AG08395 (cell line): Measurements from ENCODE around the gene CEP70.

ENCODE experiments used
- DNase-seq: peaks from one replicate; pipeline ENCODE4 v3.0.0; 2012; ENCODE audit warnings: mixed read lengths, low spot score

Gene CEP70

DNA sequence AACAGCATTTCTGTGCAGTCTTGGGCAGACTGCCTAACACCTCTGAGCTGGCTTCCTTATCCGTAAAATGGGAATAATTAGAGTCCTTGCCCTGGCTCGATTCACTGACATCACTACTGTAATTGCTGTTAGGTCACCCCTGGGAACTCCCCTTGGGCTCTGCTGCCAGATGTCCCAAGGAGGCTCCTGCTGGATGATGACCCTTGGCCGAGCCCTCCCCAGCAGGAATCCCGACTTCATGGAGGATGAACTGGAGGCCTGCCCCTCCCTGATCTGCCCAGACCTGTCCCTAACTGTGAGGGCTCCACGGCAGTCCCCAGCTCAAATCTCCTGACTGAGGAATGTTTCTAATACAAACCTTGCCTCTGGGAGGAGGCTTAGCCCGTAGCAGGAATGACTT lies 141.6 kb downstream of the CEP70 start:
- no peak for DNase-seq

DNA sequence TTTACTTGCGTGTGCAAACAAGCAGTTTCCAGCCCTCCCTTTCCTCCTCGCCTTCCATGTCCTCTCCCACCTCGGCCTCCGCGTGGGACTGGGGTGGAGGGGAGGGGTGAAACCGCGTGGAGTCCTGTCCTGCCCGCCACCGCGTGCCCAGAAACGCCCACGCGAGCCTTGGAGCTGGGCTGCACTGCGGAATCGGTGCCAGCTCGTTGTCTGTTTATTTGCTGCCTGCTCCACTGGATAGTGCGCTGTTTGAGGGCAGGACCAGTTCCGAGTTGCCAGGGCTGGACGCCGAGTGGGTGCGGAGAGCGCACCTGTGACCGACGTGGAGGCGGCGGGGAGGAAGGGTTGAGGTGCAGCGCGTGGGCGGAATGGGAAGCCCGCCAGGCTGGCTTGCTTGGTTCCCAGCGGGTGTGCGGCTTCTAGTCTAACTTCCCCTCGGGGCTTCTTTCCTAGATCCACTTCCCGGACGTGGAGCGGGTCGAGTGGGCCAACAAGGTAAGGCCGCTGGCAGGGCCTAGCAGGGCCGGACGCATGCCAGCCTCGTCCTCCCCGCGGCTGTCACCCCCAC lies 142.4 kb downstream of the CEP70 start:
- no peak for DNase-seq

DNA sequence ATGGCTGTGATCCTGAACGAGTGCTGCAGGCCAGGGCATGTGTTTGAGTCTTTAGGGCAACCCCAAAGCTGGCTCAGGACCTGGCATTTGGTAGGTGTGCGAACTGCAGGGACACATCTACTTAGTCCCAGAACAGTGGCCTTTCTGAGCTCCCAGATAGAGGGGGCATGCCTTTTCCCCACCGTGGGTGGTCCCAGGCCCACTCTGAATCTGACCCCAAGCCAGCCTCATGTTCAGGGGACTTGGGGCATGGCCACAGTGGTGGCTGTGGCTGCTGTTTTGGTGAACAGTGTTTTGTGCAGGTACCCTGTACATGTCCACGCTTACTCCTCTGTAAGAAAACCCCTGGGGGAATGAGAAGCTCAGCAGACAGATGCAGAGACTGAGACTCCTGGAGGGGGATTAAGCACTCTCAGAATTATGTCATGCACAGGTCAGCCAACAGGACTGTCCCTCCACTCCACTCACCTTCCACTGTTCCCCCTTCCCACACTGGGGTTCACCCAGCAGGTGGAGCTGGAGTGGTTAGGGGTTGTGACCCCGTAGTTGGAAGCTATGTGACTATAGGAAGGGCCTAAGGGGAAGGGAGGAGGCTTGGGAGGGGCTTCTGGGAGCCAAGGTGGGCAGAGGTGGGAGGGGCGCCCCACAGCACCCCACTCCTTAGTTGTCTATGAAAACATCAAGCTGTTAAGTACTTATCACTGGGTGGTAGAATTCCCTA lies 143.2 kb downstream of the CEP70 start:
- DNase-seq, result no peak

DNA sequence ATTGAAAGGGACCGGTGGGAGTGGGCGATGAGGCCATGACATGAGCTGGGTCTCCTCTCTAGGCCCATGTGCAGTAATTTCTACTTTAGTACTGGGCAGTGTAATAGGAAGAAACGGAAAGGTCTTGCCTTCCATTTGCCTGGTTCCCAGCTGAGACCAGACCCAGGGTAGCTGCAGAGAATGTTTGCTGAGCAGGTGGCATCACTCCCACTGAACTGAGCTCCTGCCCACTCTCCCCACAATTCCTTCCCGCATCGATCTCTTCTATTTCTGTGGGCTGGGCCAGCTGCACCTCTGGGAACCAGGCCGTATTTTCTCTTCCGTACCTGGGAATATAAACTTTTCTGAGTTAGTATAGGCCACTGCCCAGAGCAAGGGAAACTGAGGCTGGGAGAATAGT lies 143.9 kb downstream of the CEP70 start:
- no peak for DNase-seq

DNA sequence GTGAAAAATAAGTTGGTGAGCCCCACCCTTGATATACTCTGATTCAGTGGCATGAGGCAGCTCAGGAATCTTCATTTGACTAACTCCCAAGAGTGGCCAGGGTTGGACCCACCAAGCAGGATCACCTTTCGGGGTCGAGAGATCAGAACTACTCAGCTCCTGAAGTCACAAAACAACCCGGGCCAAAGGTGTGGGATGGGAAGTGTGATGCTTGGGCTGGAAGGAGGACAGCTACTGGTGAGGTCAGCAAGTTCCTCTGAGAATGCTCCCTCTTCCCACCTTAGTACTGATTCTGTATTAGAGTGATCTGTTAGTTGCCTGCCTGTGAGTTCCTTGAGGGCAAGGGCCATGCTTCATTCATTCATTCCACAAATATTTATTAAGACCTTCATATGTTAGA lies 144.6 kb downstream of the CEP70 start:
- DNase-seq, result no peak

DNA sequence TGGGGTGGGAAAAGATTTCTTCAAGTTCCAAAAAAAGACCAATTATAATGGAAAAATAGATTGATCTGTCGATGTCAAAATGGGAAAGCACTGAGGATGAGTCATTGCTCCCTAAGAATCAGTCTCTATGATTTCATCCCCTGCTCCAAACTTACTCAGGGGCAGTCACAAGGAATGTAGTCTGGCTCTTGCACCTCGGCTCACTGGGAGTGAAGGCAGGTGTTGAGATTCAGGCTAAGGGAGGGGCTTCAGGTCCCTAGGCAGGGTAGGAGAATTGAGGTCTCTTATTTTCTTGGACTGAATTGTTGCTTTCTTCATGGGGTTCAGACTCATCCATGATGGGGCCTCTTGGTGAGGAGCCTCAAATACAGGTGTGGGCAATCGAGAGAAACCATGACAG lies 145.4 kb downstream of the CEP70 start:
- DNase-seq, result no peak

DNA sequence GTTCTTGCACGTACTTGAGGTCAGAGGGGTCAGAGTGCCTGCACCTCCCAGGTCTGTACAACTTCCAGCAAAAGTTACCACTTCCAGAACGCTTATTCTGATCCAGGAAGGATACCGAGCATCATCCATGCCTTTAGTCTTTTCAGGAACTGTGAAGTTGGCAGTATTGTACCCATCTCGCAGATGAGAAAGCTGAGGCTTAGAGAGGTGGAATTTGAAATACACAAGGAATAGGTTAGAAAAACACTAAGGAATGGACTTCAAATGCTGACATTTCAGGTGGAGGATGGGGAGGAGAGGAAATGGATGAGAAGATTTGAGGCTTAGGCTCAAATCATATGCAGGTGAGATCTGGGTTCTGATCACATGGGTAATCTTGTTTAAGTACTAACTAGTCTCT lies 148.4 kb downstream of the CEP70 start:
- no peak for DNase-seq

DNA sequence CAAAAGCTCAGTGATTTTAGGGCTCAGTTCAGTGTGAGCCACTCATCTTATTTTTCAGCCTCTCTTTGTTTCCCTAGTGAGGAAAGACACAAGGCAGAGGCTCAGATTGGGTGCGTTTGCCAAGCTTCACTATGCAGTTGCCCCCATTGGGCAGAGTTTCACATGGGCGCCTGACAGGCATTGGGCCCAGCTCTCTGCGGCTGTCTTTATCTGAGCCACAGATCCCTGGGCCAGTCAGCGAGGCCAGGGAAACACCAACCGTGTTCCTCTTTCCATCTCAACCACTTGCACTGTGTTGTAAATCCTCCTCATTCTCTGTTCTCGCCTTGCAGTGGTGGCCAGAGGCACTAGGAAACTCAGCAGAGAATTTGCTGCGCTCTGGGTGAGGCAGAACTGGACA lies 148.8 kb downstream of the CEP70 start:
- DNase-seq, result no peak
